Lung (tissue), 12 donors: ENCODE data around the gene SEMA4D. TPM values are rescaled to one million over a fixed set of nuclear protein-coding genes. Genes with fewer than 3 reads are reported as not detected.

ENCODE experiments used
- ATAC-seq: fragments of 200-7000 bp; cut with Tn5 transposase; one replicate; pipeline ENCODE4 v1.9.1; 2020; ENCODE audit warnings: moderate number of reproducible peaks; ENCODE audit not compliant: insufficient read depth, low FRiP score
- DNase-seq, 3 donors: peaks; one replicate each; pipeline ENCODE4 v3.0.0-alpha.2; 2013 to 2017
- H3K27ac ChIP-seq, 2 donors: one replicate each; pipeline ENCODE4 v1.5.1; 2013; ENCODE audit warnings: mild to moderate bottlenecking in 2 of 2, moderate library complexity in 2 of 2, control low read depth in 1 of 2, inconsistent platforms in 1 of 2, low read depth in 1 of 2, low read length in 1 of 2
- H3K27me3 ChIP-seq, 3 donors: one replicate each; pipeline ENCODE4 v1.5.1; 2013; ENCODE audit warnings: low read length in 2 of 3; ENCODE audit not compliant: control insufficient read depth in 3 of 3, insufficient read depth in 3 of 3
- H3K36me3 ChIP-seq, 4 donors: one replicate each; pipeline ENCODE4 v1.5.1; 2013; ENCODE audit warnings: low read length in 4 of 4, mild to moderate bottlenecking in 1 of 4, moderate library complexity in 1 of 4; ENCODE audit not compliant: control insufficient read depth in 4 of 4, insufficient read depth in 4 of 4
- H3K4me1 ChIP-seq, 5 donors: one replicate each; pipeline ENCODE4 v1.5.1; 2013; ENCODE audit warnings: low read length in 5 of 5, mild to moderate bottlenecking in 2 of 5, moderate library complexity in 1 of 5; ENCODE audit not compliant: control insufficient read depth in 5 of 5, insufficient read depth in 5 of 5
- H3K4me3 ChIP-seq: one replicate; pipeline ENCODE4 v1.5.1; 2013; ENCODE audit warnings: mild to moderate bottlenecking, control low read depth, moderate library complexity
- H3K9ac ChIP-seq, 2 donors: one replicate each; pipeline ENCODE4 v1.5.1; 2013; ENCODE audit warnings: low read length in 2 of 2, control low read depth in 1 of 2; ENCODE audit not compliant: insufficient read depth in 1 of 2
- H3K9me3 ChIP-seq, 4 donors: one replicate each; pipeline ENCODE4 v1.5.1; 2013; ENCODE audit warnings: low read length in 3 of 4, mild to moderate bottlenecking in 1 of 4, moderate library complexity in 1 of 4; ENCODE audit not compliant: control insufficient read depth in 4 of 4, insufficient read depth in 3 of 4
- CTCF ChIP-seq: IDR thresholded peaks from 2 replicates; pipeline ENCODE4 v1.5.1; 2012; ENCODE audit warnings: mild to moderate bottlenecking; ENCODE audit errors: control extremely low read depth, extremely low read depth
- WGBS, 2 donors: extraction: QIAGEN DNeasy Blood & Tissue Kit; methylation state at CpG; one replicate each; pipeline ENCODE4 v1.1.7; 2013; 5-methylcytosine and 5-hydroxymethylcytosine counted together
- polyA plus RNA-seq, 2 donors: library from polyadenylated mRNA; stranded (reverse); fragments of 200-250 nt; gene quantifications; one replicate each; pipeline ENCODE4 v1.2.1, GENCODE V29; 2013
- total RNA-seq, 2 donors: library from RNA; depleted of rRNA in 1 of 2; stranded (reverse); fragments of >200 nt in 1 of 2; gene quantifications; one replicate each; pipeline ENCODE4 v1.2.1, GENCODE V29; 2014 to 2021
- donor health status: control.
- donor health status: control.
- donor health status: Bipolar disorder and iron deficiency.
- donor health status: healthy.
- donor health status: DM: yes; HTN: yes; CAD: no.

The SEMA4D gene
- total and polyA plus RNA-seq, 4 donors = 6.7 to 61.5 (median 29.0) TPM

- WGBS, 2 donors = 95 to 98% methylated on average over 7 of the region's 7 CpGs
- Histone ChIP-seq H3K27me3 (no peaks in the 10 kb centered on the region), H3K36me3 (peaks cover 0 to 9% (median 0%) of the 10 kb centered on the region in 4 donors), H3K9me3 (no peaks in the 10 kb centered on the region), H3K4me1 (no peaks in the 10 kb centered on the region), H3K4me3 (no peak overlapping the region), H3K9ac (no peak overlapping the region), H3K27ac (no peak overlapping the region)
- no peak for ATAC-seq
- TF ChIP-seq CTCF = no peak
- no peak for DNase-seq
Observed at GRCh38 chr9:89452561-89452960, 45.4 kb downstream of the SEMA4D start.

- TF ChIP-seq CTCF = no peak
- Histone ChIP-seq H3K27me3 (no peaks in the 10 kb centered on the region), H3K27ac (no peak overlapping the region), H3K36me3 (peaks cover 0 to 9% (median 0%) of the 10 kb centered on the region in 4 donors), H3K4me3 (no peak overlapping the region), H3K4me1 (peaks cover 0 to 8% (median 0%) of the 10 kb centered on the region in 5 donors), H3K9ac (no peak overlapping the region), H3K9me3 (no peaks in the 10 kb centered on the region)
- no peak for ATAC-seq
- 97 to 98% methylated on average over 2 of the region's 2 CpGs for WGBS, 2 donors
- no peak for DNase-seq
Observed at GRCh38 chr9:89450213-89450612, 47.7 kb downstream of the SEMA4D start.

GRCh38 chr9:89449261-89449671 is 48.6 kb downstream of the SEMA4D start:
- no peak for TF ChIP-seq CTCF
- Histone ChIP-seq H3K4me1 (peaks cover 0 to 8% (median 0%) of the 10 kb centered on the region in 5 donors), H3K9ac (no peak overlapping the region), H3K9me3 (no peaks in the 10 kb centered on the region), H3K36me3 (peaks cover 0 to 7% (median 0%) of the 10 kb centered on the region in 4 donors), H3K4me3 (no peak overlapping the region), H3K27me3 (no peaks in the 10 kb centered on the region), H3K27ac (no peak overlapping the region)
- ATAC-seq (no peak), DNase-seq (no peak)
- 84 to 85% methylated on average over 17 of the region's 17 CpGs for WGBS, 2 donors

GRCh38 chr9:89448821-89449220 is 49.1 kb downstream of the SEMA4D start:
- no peak for TF ChIP-seq CTCF
- 82 to 86% methylated on average over 8 of the region's 8 CpGs for WGBS, 2 donors

More at GRCh38 chr9:89448821-89449220, 49.1 kb downstream of the SEMA4D start:
- H3K27ac ChIP-seq = no peak overlapping the region
- H3K9ac ChIP-seq = no peak overlapping the region
- no peak for DNase-seq
- peaks cover 0 to 8% (median 0%) of the 10 kb centered on the region in 5 donors for H3K4me1 ChIP-seq
- no peaks in the 10 kb centered on the region for H3K27me3 ChIP-seq
- H3K9me3 ChIP-seq = no peaks in the 10 kb centered on the region
- no peak for ATAC-seq
- no peak overlapping the region for H3K4me3 ChIP-seq
- peaks cover 0 to 7% (median 0%) of the 10 kb centered on the region in 4 donors for H3K36me3 ChIP-seq
